NCI-H2196 treated with DMSO at 0.1 percent for 48 hours (cell line): Measurements from ENCODE around the gene CCND2.
"Not testable (repeated sequence)": the region's sequence is repeated elsewhere in the genome, so short reads cannot be mapped to it uniquely, and the experiment has no call there.

ENCODE experiments used
- DNase-seq: peaks from one replicate; lab custom pipeline; 2025; ENCODE audit not compliant: unreplicated experiment; lab: John Stamatoyannopoulos, UW

CCND2 gene

DNA sequence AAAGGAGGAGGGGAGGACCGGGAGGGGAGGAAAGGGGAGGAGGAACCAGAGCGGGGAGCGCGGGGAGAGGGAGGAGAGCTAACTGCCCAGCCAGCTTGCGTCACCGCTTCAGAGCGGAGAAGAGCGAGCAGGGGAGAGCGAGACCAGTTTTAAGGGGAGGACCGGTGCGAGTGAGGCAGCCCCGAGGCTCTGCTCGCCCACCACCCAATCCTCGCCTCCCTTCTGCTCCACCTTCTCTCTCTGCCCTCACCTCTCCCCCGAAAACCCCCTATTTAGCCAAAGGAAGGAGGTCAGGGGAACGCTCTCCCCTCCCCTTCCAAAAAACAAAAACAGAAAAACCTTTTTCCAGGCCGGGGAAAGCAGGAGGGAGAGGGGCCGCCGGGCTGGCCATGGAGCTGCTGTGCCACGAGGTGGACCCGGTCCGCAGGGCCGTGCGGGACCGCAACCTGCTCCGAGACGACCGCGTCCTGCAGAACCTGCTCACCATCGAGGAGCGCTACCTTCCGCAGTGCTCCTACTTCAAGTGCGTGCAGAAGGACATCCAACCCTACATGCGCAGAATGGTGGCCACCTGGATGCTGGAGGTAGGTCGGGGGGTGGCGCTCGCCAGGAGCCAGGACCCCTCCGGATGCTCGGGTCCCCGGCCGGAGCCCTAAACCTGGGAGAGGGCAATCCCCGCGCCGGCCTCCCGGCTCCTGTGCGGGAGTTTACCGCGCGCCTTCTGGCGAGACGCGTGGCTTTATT, at the start of gene CCND2:
Gene CCND2, plus strand, starts transcription at position 111 of the 744 bp plus-strand sequence. Its CDS starts 279 bp downstream, at position 390.
- DNase-seq = peak; percentile 12

DNA sequence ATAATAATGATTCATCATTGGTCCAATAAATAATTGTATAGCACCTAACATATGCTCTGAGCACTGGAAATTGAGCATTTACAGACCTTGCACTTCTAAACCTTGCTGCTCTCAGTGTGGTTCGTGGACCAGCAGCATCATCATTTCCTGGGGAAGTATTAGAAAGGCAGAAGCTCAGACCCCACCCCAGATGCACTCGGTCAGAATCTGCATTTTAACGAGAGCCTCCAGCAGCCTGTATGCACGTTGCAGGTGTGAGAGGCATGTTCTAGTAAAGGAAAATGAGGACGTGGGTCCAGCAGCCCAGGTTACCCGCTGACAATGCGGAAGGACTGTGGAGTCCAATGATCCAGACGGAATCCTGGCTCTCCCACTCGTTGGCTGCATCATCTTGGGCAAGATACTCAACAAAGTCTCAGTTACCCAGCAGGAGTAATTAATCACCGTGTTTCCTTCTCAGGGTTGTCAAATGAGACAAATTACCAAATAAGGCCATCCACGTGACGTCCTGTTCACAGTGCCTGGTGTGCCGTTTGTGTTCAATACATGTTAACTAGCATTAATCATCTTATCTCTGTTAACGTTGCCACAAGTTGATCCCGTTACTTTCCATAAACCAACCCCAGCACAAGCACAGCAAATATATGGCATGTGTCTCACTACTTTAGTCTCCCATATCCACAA, 49.2 kb upstream of the CCND2 start:
- DNase-seq = no peak

DNA sequence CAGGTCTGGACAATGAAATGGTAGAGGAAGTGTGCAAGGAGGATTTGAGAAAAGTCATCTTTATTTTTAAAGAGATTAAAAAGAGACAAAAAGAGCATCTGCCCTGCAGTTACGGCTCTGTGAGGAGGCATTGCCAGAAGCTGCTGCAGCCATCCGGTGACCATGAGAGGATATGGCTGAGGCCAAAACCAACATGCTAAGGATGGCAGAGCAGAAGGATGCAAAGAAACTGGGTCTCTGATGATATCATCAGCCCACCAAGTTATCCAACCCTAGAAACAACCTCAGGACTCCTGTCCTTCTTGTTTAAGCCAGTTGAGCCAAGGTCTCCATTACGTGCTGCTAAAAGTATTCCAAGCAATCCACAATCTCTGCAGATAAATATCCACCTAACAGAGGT, 48.0 kb upstream of the CCND2 start:
- no peak for DNase-seq

DNA sequence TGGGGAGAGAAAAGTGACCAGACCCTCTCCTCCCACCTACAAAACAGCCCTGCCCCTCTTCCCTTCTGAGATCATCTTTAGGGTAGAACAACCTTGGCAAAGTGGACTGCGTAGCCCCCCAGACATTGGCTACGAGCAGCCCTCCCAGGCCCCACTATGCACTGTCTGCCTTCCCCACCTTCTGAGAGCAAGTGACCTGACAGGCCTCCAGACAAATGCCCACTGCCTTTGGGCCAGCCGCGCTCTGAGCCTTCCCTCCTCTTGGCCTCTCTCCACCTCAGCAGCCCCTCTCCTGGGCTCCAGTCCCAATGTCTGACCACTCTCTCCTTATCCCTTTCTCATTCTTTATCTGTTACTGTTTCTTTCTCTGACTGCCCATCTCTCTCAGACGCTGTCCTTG, 46.5 kb upstream of the CCND2 start:
- DNase-seq = no peak

DNA sequence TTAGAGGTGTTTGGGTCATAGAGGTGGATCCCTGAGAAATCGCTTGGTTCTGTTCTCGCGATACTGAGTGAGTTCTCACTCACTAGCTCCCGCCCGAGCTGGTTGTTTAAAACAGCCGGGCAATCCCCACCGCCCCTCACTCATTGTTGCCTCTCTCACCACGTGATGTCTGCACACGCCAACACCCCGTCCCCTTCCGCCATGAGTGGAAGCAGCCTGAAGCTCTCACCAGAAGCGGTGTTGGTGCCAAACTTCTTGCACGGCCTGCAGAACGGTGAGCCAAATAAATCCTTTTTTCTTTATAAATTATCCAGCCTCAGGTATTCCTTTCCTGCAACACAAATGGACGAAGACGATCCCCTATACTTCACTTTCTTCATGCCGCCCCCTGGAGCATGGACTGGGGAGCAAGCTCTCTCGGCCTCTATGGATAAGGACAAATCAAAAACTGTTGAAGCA, 45.4 kb upstream of the CCND2 start:
- no peak for DNase-seq

DNA sequence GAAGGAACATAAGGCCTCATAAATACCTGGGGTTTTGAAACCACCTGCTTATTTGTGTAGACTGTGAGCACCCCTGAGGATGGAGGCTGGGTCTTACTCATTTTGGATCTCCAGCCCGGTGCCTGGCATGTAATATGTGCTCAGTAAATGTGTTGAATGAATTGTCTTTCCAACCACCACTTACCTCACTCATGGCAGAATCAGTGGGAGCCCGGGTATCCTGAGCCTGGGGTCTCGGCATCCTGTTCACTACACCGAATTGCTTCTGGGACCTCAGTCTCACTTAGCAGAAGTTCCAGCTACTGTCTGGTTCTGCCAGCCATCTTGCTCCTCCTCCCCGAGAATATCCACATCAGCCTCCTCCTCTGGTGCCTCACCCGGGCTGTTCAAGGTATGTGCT, 43.0 kb upstream of the CCND2 start:
- DNase-seq = no peak

DNA sequence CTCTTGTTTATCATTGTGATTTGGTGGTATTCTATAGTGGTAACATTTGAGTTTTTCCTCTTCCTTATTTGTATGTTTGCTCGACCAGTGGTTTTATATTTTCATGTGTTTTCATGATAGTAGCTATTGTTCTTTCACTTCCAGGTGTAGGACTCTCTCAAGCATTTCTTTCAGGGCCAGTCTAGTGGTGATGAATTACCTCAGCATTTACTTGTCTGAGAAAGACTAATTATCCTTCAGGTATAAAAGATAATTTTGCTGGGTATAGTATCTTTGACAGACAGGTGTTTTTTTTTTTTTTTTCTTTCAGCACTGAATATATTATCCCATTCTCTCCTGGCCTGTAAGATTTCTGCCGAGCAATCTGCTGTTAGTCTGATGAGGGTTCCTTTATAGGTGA, 35.0 kb upstream of the CCND2 start:
- DNase-seq = no peak

DNA sequence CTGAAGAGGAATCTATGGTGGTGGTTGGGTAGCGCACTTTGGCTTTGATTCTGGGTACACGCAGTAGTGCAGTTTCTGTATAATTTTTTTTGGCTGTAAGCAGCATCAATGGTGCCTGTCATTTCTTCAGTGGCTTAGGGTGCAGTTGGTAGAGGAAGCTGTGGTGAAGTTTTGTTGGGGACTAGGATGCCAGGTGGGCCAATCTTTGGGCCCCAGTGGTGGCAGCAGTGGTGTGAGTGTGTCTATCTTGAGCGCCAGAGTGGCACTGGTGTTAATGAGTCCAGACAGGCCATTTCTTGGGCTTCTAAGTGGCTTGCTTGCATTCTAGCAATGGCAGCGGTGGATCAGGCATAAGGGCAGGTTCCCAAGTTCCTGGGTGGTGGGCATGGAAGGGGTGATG, 33.8 kb upstream of the CCND2 start:
- no peak for DNase-seq

DNA sequence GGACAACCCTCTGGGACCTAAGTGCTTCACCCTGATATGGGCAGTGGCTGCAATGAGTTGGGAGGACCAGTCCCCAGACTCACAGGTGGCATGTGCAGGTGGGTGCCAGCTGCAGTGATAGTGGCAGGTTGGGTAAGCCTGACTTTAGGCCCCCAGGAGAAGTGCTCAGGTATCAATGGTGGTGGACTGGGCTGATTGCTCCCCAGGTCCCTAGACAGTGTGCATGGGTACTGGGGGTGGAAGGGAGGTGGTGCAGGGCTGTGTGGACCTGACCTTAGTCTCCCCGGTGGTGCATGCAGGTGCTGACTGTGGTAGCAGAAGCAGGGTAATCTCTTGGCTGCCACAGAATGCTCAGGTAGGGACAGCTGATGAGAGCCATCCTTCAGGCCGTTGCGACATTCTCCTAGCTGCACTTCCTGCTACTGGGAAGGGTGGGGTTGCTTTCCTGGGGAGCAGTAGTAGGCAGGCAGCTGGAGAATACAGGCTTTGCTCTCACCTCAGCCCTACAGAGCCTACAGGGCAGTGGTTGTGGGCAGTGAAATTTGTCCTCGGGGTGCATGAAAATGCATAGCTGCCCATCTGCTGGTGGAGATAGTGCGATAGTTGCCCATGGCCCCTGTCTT, 33.3 kb upstream of the CCND2 start:
- no peak for DNase-seq

DNA sequence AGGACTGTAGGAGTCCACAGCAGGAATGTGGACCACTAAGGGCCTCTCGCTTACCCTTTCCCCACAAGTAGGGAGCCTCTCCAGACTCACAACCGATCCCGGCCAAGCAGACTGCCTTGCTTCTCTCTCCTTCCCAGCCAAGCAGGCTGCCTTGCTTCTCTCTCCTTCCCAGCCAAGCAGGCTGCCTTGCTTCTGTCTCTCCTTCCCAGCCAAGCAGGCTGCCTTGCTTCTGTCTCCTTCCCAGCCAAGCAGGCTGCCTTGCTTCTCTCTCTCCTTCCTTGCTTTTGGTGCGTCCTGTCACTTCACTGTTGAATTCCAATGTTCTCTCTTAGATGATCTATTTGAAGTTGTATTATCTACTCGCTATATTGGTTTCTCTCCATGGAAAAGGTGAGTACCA, 32.6 kb upstream of the CCND2 start:
- DNase-seq = no peak

DNA sequence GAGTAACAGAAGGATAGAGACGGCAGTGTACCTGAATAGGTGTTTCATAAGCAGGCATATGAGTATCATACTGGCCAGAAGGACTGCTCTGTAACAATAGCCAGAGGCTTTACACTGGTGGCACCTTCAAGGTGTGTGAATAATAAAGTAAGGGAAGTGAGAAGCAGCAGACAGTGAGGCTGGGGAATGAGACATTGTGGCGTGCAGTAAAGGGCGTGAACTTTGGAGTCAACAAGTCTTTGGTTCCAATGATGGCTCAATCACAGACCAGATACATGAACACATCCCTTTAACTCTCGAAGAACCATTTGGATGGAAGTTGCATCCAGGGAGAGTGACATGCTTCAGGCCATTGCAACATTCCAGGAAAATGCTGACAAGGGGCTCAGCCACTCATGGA, 32.0 kb upstream of the CCND2 start:
- no peak for DNase-seq

DNA sequence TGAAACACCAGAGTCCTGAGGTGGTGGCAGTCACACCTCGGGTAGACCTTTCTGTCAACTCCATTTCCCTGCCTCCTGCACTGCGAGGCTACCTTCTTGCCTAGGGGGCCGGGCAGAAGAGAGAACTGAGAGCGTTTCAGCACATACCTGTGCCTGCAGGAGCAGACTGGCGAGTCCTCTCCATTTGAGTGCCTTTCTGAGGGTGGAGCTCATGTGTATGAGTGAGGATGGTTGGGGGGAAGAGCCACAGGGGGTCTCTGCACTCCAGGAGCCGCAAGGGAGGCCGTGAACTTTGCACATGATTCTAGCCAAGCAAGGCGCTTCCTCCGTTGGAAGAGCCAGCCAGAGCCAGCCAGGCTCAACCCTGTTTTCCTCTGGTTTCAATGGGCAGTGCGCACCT, 31.0 kb upstream of the CCND2 start:
- no peak for DNase-seq

DNA sequence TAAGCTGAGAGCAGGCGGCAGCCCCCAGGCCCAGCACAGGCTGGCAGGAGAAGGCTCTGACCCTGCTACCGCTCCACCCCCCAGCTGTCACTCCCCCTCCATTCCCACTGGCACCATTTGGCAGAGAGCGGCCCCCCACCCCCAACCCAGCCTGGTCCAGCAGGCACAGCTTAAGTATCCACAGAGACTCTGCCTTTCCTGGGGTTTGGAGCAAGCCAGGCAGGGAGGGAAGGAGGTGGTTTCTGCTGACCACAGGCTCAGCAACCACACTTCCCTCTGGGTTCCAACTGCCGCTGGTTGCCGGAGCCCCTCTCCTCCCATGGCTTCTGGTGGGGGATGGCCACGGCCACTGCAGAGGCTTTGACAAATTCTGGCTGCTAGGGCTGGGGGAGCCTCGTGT, 30.5 kb upstream of the CCND2 start:
- no peak for DNase-seq

DNA sequence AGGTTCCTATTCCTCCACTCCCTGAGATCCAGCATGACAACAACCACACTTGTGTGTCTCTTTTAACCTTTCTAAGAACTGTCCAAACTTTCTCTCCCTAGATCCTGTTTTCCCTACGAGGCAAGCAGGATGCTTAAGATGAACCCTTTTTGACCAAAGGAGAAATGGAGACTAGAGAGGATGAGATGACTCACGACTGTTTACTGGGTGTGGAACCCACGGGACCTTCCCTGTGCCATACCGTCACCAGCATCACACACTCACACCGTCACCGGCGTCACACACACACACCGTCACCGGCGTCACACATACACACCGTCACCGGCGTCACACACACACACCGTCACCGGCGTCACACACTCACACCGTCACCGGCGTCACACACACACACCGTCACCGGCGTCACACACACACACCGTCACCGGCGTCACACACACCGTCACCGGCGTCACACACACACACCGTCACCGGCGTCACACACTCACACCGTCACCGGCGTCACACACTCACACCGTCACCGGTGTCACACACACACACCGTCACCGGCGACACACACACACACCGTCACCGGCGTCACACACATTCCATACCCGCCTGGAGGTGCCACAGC, 30.0 kb upstream of the CCND2 start:
- not testable (repeated sequence) for DNase-seq

DNA sequence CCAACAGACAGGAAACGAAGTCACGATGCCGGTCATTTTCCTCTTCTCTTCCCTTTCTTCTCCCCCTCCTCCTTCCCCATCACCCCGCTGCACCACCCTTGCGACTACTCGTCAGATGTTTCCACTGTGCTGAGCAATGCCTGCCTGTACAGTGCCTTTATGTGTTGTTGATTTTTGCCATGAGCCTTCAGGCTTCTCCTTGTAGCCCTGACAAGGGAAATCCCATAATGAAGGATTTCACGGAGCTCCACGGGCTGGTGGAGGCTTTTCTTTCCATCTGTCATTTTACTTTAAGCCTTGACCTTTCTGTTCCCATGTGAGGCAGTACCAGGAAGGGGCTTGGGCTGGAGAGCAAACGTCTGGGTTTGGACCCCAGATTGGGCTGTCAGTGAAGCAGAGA, 28.7 kb upstream of the CCND2 start:
- no peak for DNase-seq

DNA sequence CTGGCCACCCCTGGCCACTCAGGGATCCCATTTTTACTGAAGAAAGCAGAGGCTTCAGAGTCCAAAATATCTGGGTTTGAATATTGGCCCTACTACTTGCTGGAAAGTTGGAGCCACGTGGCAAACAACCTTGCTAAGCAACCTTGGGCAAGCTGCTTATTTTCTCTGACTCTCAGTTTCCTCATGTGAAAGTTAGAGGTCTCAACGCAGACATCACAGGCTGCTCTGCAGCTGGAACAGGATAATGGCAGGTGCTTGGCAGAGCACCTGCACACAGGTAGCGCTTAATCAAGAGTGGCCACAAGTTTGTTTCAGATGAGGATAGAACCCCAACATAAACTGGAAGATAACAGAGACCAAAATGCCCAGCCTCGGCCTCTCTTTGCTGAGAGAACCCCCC, 28.1 kb upstream of the CCND2 start:
- no peak for DNase-seq

DNA sequence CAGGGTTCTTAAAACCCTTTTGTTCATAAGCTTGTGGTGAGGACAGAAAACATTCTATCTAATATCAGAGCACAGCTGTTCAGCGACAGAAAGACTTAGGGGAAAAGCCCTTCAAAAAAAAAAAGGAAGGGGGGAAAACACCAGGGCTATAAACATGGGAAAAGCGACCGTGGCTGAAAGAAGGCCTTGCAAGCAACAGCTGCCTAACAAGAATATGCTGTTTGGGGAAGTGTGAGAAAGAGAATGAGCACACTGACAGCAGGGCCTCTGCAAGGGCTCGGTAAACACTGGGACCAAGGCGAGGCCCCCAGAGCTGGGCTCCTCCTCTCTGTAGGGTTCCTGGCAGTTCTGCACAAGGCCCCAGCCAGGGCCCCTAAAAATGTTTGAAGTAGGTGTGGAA, 27.4 kb upstream of the CCND2 start:
- DNase-seq = no peak

DNA sequence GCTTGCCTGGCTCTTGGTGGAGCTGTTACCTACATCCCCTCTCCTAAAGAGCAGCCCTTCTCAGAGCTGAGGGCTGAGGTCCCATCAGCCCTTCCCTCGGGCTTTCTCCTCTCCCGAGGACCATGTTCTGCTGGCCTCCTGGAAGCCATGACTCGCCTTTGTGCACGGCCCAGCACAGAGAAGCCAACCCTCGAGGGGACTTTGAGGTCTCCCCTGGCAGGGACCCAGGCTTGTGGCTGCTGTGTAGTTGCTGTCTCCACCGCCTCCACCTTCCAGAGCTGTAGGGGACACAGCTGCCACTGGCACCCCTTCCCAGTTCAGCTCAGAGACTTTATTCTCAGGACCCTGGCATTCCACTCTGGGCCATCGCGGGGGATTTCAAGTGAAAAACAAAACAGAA, 22.9 kb upstream of the CCND2 start:
- no peak for DNase-seq

DNA sequence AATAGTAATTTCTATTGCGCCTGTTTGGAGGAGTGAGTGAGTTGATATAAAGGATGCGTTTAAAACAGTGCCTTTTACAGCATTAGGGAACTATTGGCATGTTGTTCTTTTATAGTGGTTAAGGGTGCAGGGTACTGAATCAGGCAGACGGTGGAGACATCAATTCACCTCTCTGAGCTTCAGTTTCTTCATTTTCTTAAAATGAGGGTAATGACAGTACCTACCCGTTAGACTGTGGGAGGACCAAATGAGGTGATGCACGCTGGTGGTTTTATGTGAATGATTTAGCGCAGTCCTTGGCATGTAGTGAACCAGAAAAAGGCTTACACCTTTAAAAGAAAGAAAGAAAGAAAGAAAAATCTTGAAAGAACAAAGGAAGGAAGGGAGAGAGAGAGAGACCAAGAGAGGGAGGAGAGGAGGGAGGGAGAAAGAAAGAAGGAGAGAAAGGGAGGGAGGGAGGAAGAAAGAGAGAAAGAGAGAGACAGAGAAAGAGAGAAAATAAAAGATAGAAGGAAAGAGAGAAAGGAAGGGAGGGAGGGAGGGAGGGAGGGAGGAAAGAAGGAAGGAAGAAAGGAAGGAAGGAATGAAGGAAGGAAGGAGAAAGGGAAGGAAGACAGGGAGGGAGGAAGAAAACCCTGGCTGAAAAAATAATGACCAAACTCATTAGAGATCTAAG, 22.2 kb upstream of the CCND2 start:
- DNase-seq = no peak

DNA sequence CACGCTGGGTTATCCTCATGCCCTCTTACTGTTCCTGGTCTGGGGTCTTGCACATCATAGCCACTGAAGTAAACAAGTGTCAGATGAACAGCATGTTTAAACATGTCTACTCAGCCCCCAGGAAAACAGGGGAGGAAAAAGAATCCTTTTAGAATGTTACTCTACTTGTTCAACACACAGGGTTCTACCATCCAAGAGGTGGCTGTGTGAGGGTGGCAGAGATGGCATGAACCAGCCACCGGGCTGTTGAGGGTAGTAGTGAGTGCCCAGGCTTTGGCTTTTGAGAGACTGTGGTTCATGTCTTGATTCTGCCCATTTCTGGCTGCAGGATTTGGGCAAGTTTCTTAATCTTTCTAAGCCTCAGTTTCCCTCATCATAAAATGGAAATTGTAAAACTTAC, 21.6 kb upstream of the CCND2 start:
- no peak for DNase-seq

DNA sequence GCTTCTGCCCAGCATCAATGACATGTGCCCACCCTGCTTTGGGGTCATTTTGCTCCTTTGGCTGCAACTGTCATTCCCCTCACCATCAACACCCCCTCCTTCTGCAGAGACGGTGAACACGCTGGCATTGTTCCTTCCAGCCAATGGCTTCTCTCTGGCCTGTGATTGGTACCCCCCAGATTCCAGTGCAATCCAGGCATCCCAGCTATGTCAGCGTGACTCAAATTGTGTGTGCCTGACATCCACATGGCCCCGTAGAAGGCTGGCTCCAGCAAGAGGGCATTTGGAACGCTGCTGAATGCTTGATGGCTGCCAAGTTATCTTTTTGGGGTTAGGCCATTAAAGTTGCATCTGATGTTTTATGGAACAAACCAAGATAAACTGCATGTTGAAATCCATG, 21.0 kb upstream of the CCND2 start:
- no peak for DNase-seq
